WERI-Rb-1 (cell line): ENCODE results near the gene RASGRP4.

Source experiments
- DNase-seq: peaks from one replicate; pipeline ENCODE4 v3.0.0-alpha.2; 2020
- H3K27ac ChIP-seq: fragments of 250-450 bp; sonication (Bioruptor Pico); 2 replicates; pipeline ENCODE4 v1.5.1; 2020; ENCODE audit warnings: mild to moderate bottlenecking, moderate library complexity
- H3K27me3 ChIP-seq: fragments of 250-450 bp; sonication (Bioruptor Pico); 2 replicates; pipeline ENCODE4 v1.5.1; 2021; ENCODE audit warnings: mild to moderate bottlenecking, low read depth, moderate library complexity; ENCODE audit not compliant: insufficient read depth, severe bottlenecking
- H3K36me3 ChIP-seq: fragments of 250-450 bp; sonication (Bioruptor Pico); 2 replicates; pipeline ENCODE4 v1.5.1; 2020; ENCODE audit warnings: mild to moderate bottlenecking, moderate library complexity
- H3K4me3 ChIP-seq: 2 replicates; pipeline ENCODE4 v1.5.1; 2011; ENCODE audit warnings: low read depth, mild to moderate bottlenecking, control low read depth, low read length
- H3K9me3 ChIP-seq: fragments of 250-450 bp; sonication (Bioruptor Pico); 2 replicates; pipeline ENCODE4 v1.5.1; 2021; ENCODE audit warnings: mild to moderate bottlenecking, moderate library complexity; ENCODE audit not compliant: severe bottlenecking
- CTCF ChIP-seq: IDR thresholded peaks from 2 replicates; pipeline ENCODE4 v1.5.1; 2011; ENCODE audit warnings: low read depth, mild to moderate bottlenecking, control low read depth, inconsistent platforms, low read length

RASGRP4 gene

GRCh38 chr19:38378866-38379265 lies 47.2 kb downstream of the RASGRP4 start:
- no peak for TF ChIP-seq CTCF
- H3K27me3 ChIP-seq = no peaks in the 10 kb centered on the region
- peaks cover 72% of the 10 kb centered on the region for H3K36me3 ChIP-seq
- no peaks in the 10 kb centered on the region for H3K9me3 ChIP-seq
- H3K4me3 ChIP-seq = no peak overlapping the region
- DNase-seq = no peak
- no peak overlapping the region for H3K27ac ChIP-seq

- Histone ChIP-seq H3K36me3 (peaks cover 56% of the 10 kb centered on the region), H3K4me3 (no peak overlapping the region), H3K27me3 (no peaks in the 10 kb centered on the region), H3K27ac (no peak overlapping the region), H3K9me3 (no peaks in the 10 kb centered on the region)
- no peak for DNase-seq
- TF ChIP-seq CTCF = no peak
Measured at GRCh38 chr19:38377052-38377451, 49.0 kb downstream of the RASGRP4 start.

- Histone ChIP-seq H3K27ac (no peak overlapping the region), H3K4me3 (no peak overlapping the region), H3K36me3 (peaks cover 52% of the 10 kb centered on the region), H3K9me3 (no peaks in the 10 kb centered on the region), H3K27me3 (no peaks in the 10 kb centered on the region)
- no peak for TF ChIP-seq CTCF
- no peak for DNase-seq
Measured at GRCh38 chr19:38376576-38376975, 49.4 kb downstream of the RASGRP4 start.

GRCh38 chr19:38375748-38376147 lies 50.3 kb downstream of the RASGRP4 start:
- Histone ChIP-seq H3K9me3 (no peaks in the 10 kb centered on the region), H3K4me3 (peak overlapping the region; percentile 73), H3K36me3 (peaks cover 43% of the 10 kb centered on the region), H3K27ac (peak overlapping the region; percentile 92), H3K27me3 (no peaks in the 10 kb centered on the region)
- TF ChIP-seq CTCF = no peak
- DNase-seq = no peak

- no peak for DNase-seq
- Histone ChIP-seq H3K9me3 (no peaks in the 10 kb centered on the region), H3K36me3 (peaks cover 39% of the 10 kb centered on the region), H3K27me3 (no peaks in the 10 kb centered on the region), H3K4me3 (peak overlapping the region; percentile 73), H3K27ac (peak overlapping the region; percentile 92)
- TF ChIP-seq CTCF = no peak
Measured at GRCh38 chr19:38375098-38375493, 50.9 kb downstream of the RASGRP4 start.

- DNase-seq = peak; percentile 99
- H3K4me3 ChIP-seq = peak within 1 kb of the TSS; percentile 73
- H3K9me3 ChIP-seq = no peaks in the 10 kb centered on the region
- peaks cover 35% of the 10 kb centered on the region for H3K36me3 ChIP-seq
- H3K27me3 ChIP-seq = no peaks in the 10 kb centered on the region
- peak; percentile 23; the same call in 1 of the 2 replicates for TF ChIP-seq CTCF
- peak within 1 kb of the TSS; percentile 92 for H3K27ac ChIP-seq
Measured at GRCh38 chr19:38374332-38375097, 51.5 kb downstream of the RASGRP4 start, which contains the start of gene PSMD8. TSS of gene PSMD8 (plus strand) at chr19:38374571. CDS start at chr19:38374602, 31 bp downstream.
